HG02571 (cell line): ENCODE measurements around the gene TUFT1.
"Not testable (repeated sequence)": the region's sequence is repeated elsewhere in the genome, so short reads cannot be mapped to it uniquely, and the experiment has no call there.

ENCODE experiments used
- ATAC-seq: cut with Tn5 transposase; IDR thresholded peaks from one replicate; pipeline ENCODE4 v1.9.1; 2021; ENCODE audit warnings: mild to moderate bottlenecking, moderate library complexity; ENCODE audit not compliant: unreplicated experiment

TUFT1 gene

DNA sequence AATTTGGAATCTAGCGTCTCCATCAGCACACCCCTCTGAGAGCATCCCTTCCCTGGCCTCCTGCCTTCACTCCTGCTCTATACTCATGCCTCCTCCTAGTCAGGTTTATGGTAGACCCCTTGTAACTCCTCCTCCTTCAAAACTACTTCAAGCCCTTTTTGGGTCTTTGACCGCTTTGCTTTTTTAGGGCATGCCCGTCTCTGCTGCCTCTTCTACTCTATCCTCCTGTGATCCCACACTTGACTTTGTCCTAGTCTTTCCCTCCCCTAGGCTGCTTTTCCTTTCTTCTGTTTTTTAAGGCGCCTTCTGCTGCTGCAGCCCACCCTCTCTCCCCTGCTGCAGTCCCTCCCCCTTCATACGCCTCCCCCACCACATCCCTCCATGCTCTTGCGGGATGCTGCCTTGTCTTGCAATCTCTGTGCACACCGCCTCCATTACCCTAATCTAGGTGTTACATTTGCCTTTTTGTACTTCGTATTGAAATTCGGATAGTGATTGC, 73.2 kb downstream of the TUFT1 start:
- ATAC-seq, result no peak

DNA sequence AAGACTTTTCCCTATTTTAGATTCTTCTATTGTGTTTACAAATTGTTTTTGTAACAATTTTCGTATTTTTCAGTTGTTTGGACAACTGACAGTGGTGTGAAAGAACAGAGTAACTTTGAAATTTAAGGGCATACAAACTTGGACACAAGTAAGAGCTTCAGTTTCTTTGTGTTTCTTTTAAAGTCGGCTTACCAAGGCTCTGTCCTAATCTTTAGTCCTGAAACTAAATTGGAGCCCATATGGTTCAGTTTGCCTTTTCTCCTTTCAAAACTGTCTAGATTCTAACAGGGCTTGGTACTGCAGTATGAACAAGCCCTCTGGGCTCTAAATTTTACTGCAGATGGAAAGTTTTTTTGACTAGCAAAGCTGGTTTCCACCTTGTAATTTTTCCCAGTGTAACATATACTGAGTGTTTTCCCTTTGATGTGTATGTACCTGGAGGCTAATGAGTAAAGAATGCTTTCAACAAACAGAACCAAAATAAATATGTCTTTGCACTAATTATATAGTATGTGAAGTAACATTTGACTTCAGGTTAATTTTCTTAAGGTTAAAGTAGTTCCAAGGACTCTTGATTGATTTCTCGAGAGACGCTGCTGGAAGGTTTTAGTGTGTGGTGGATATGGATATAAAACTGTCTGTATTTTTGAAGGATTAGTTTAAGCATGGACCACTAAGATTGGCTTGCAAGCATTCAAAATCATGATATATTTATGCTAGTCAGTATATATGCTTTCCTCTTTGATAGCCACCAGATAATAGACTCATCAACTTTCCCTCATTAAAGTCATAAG, 75.8 kb downstream of the TUFT1 start:
- no peak for ATAC-seq

DNA sequence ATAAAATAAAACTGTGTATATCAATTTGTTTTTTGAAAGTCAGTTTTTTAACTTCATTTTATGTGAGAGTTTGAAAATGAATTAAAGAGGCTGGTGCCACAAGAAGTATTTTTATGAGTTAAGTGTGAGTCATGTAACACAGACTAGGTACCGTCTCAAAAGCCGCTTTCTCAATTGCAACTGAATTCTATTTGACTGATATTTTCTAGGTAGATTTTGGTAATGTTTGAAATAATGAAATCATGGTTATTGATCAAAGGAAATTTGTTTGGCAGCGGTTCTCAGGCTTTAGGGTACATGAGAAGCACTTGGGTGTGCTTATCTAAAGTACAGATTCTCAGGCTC, 76.4 kb downstream of the TUFT1 start:
- ATAC-seq, result no peak

DNA sequence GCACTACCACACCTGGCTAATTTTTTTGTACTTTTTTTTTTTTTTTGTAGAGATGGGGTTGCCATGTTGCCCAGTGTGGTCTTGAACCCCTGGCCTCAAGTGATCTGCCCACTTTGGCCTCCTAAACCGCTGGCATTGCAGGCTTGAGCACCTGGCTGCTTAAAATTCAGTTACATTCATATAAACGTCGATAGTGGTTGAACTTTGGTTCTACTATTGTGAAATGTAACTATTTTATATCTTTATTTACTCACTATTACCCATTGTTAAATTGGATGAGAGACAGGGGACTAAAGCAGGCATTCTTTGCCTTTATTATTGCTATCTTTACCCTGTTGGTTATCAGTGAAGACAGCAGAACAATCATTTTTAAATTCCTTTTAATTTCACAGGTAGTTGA, 77.9 kb downstream of the TUFT1 start:
- no peak for ATAC-seq

DNA sequence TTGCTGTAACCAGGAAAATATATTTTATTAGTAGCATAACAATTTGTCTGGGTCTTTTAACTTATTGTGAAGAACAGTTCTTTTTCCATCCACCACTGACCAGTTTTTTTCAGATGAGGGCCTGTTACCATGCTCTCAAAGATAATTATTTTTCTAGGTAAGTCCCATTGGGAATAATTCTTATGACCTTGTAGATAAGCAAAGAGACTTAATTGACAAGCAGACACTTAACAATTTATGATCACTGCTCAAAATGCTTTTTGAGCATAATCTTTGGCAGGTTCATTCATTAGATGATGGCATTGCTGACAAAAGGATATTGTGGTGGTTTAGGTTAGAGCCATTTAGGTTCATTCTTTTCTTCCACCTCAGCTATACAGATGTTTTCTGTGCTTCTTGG, 78.4 kb downstream of the TUFT1 start:
- no peak for ATAC-seq

DNA sequence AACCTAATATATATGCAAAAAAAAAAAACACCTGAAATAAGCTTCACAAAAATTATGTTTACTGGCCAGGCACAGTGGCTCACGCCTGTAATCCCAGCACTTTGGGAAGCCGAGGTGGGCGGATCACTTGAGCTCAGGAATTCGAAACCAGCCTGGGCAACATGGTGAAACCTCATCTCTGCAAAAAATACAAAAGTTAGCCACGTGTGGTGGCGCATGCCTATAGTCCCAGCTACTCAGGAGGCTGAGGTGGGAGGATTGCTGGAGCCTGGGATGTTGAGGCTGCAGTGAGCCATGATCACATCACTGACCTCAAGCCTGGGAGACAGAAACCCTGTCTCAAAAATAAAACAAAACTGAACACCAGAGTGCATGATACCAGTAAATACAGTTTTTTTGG, 78.9 kb downstream of the TUFT1 start:
- ATAC-seq, result not testable (repeated sequence)

DNA sequence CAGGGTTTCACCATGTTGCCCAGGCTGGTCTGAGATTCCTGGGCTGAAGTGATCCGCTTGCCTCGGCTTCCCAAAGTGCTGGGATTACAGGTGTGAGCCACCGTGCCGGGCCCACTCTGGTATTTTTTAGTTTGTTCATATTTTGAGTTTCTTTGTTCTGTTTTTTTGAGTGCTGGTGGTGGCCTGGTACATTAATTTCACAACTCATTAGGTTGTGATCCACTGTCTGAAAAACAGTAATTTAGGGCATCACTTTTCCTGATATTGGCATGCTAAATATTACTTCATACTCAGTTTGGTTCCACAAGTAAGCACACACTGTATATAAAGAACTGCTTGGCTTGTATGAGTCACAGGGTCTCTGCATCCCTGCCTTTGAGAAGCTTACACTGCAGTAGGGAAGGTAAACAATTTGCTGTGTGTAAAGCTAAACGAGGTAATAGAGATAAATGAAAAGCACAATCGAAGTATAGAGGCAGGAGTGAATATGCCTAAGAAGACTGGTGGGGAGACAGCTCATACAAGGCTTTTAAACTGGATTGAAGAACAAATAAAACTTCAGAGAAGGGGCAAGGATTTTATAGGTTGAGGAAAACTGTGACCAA, 79.5 kb downstream of the TUFT1 start:
- no peak for ATAC-seq

DNA sequence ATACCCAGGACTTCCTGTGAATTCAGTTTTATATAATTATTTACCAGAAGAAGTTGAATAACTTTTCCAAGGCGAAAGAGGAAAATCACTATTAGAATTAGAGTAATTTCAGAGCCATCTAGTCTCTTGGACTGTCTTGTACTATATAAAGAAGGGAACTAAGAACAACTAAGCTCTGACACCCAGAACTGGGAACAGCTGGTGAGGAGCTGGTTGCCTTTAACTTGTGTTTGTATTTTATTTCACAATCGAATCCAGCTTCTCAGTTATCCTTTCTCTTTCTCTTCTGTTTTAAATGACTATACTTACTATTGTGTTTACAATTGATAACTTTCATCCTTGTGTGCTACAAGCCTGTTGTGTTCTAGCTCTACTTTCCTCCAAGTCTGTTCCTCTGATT, 80.2 kb downstream of the TUFT1 start:
- ATAC-seq, result no peak

DNA sequence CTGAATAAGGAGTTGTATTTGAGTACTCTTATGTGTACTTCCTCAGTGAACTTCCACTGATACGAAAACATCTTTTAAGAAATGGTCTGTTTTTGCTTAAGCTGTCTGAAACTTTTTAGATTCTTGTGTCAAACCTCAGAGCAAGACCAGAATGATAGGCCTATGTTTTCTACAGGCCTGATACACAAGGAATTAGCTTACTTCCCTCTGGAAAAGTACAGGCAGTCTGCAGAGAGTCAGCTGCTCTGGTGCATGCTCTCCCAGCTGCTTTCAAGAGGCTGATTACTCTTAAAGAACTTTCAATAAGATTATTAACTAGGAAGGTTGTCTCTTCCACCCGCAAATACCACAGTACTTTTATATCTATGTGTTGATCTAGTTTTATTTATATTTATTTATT, 81.2 kb downstream of the TUFT1 start:
- no peak for ATAC-seq

DNA sequence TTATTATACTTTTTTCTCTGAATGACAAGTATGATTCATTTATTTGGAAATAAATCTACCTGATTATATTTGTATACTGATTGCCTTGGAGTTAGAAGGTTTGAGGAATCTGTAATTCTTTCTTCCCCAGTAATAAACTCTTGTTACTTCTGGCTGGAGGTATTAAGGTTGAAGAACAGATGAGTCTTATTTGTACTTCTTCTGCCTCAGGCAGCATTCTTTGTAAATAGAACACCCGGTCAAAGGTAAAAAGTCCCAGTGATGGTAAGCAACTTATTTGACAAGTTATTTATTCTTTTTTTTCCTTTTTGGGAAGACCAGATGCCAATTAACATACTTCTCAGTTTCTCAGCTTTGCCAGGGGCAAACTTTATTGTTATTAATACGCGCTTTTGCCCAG, 84.7 kb downstream of the TUFT1 start:
- no peak for ATAC-seq

DNA sequence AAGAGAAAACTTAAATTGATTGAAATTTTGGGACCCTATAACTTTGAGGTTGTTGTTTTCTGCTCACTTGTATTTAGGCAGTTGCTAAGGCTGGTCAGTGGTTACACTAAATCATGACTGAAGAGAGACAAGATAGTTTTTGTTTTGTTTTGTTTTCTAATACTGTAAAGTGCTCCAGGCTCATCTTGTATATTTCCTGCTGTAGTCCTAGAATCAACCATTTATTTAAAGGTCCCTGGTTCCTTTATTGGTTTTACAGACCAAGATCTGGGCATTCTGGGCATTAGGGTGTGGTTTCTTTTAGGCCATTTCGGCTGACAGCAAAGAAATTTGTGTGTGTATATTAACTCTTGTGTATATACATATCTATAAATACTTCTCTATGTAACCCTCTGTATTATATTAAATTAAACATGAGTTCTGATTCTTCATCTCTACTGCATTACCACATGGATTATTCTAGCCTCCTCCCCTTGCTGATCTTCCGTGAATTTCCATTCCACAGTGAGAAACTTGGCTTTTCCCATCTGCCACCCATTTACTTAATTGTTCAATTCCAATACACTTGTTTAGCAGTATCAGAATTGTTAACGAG, 86.7 kb downstream of the TUFT1 start:
- no peak for ATAC-seq

DNA sequence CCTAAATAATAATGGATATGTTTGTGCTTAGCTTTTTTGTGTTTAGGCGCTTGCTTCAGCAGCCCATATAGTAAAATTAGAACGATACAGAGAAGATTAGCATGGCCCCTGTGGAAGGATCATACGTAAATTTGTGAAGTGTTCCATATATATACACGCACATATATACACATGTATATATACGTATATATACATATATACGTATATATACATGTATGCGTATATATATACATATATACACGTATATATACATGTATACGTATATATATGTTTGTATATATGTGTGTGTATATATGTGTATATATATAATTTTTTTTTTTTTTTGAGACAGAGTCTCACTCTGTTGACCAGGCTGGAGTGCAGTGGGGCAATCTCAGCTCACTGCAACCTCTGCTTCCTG, 89.2 kb downstream of the TUFT1 start:
- no peak for ATAC-seq
